ENCODE measurements around the gene CRYBG2.

DNA sequence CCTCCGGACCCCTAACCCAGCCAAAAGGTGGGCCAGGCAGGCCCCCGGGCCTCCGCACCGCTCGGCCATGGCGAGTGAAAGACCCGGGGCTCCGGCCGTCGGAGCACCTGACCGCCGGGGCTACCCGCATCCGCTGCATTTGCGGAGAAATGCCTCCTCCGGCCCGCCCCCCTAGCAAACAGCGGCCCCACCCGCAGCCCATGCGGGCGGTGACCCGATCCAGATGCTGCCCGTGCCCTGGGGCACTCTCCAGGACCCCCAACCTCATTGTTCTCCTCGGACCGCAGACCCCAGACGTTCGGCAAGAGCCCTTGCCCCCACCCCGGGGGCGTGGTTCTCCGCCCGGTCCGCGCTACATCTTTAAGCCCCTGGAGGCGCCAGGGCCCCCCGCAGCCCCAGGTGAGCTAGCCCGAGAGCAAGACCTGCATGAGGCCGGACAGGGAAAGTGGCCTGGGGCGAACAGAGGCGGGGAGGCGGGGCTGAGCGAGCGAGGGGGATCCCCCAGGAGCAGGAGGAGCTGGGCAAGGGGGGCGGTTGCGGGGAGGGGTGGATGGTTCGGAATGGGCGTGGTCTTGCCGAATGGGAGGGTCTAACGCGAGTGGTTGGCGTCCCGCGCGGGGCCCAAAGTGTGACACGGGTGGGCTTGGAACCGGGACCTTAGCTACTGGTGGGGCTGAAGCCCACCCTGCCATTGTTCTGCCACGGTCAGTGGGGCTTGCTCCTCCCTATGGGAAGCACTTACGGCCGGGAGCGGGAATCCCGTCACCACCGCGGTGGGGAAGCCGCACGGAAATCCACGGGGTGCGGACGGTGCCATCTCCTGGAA lies 6.3 kb upstream of the CRYBG2 start:
- TF ChIP-seq, protein P1, sequence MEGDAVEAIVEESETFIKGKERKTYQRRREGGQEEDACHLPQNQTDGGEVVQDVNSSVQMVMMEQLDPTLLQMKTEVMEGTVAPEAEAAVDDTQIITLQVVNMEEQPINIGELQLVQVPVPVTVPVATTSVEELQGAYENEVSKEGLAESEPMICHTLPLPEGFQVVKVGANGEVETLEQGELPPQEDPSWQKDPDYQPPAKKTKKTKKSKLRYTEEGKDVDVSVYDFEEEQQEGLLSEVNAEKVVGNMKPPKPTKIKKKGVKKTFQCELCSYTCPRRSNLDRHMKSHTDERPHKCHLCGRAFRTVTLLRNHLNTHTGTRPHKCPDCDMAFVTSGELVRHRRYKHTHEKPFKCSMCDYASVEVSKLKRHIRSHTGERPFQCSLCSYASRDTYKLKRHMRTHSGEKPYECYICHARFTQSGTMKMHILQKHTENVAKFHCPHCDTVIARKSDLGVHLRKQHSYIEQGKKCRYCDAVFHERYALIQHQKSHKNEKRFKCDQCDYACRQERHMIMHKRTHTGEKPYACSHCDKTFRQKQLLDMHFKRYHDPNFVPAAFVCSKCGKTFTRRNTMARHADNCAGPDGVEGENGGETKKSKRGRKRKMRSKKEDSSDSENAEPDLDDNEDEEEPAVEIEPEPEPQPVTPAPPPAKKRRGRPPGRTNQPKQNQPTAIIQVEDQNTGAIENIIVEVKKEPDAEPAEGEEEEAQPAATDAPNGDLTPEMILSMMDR (IDR thresholded peaks at IDR 0.05; ENCODE audit: borderline replicate concordance, extremely low read depth, low read length, poor library complexity, severe bottlenecking) = no peak
- TF ChIP-seq EZH2 (IDR thresholded peaks at IDR 0.05; ENCODE audit: borderline replicate concordance, low read depth, low read length, severe bottlenecking) = no peak
